Panc1 (cell line): ENCODE measurements around the gene PDGFA. TPM values are rescaled to one million over a fixed set of nuclear protein-coding genes. Genes with fewer than 3 reads are reported as not detected.

ENCODE experiments used
- ATAC-seq: fragments of 200-7000 bp; cut with Tn5 transposase; 2 replicates; pipeline ENCODE4 v1.9.1; 2020; ENCODE audit warnings: mild to moderate bottlenecking, moderate library complexity
- BruUV-seq: library from RNA; stranded (reverse); fragments of 400-500 nt; replicated peaks from 2 replicates; lab custom pipeline; 2021; lab: Mats Ljungman, UMichigan
- CTCF ChIA-PET: fragments of 300-600 bp; sonication (Branson Sonifier 250); formaldehyde crosslinking; loops from one replicate; lab custom pipeline; 2022; ENCODE audit warnings: antibody characterized with exemption; lab: Charles Lee
- POLR2A ChIA-PET: fragments of 300-600 bp; sonication (Branson Sonifier 250); formaldehyde crosslinking; loops from one replicate; lab custom pipeline; 2022; ENCODE audit warnings: antibody characterized with exemption; lab: Charles Lee
- DNase-seq: peaks from one replicate; pipeline ENCODE4 v3.0.0-alpha.2; 2010; ENCODE audit warnings: low read depth, low spot score
- H3K27ac ChIP-seq: 2 replicates; pipeline ENCODE4 v1.5.1; 2011; ENCODE audit warnings: mild to moderate bottlenecking, low read length, inconsistent platforms
- H3K27me3 ChIP-seq: fragments of 200-500 bp; sonication (Bioruptor generic); 2 replicates; pipeline ENCODE4 v1.6.0; 2014; ENCODE audit warnings: low read length, inconsistent platforms; ENCODE audit not compliant: control insufficient read depth, insufficient read depth
- H3K36me3 ChIP-seq: fragments of 200-500 bp; sonication (Bioruptor generic); 2 replicates; pipeline ENCODE4 v1.5.1; 2014; ENCODE audit warnings: inconsistent platforms, mild to moderate bottlenecking, low read length, moderate library complexity; ENCODE audit not compliant: control insufficient read depth, insufficient read depth
- H3K4me1 ChIP-seq: 2 replicates; pipeline ENCODE4 v1.5.1; 2011; ENCODE audit warnings: inconsistent platforms, mild to moderate bottlenecking, low read length, moderate library complexity; ENCODE audit not compliant: control insufficient read depth, insufficient read depth
- H3K4me3 ChIP-seq, 2 experiments: 2 replicates each; pipeline ENCODE4 v1.5.1; 2011 to 2012; ENCODE audit warnings: low read depth in 2 of 2, low read length in 2 of 2, mild to moderate bottlenecking in 2 of 2, inconsistent platforms in 1 of 2, moderate library complexity in 1 of 2
- H3K9me3 ChIP-seq: fragments of 200-500 bp; sonication (Bioruptor generic); 2 replicates; pipeline ENCODE4 v1.5.1; 2014; ENCODE audit warnings: low read depth, mild to moderate bottlenecking, inconsistent platforms, low read length, moderate library complexity; ENCODE audit not compliant: control insufficient read depth, insufficient read depth
- CTCF ChIP-seq: fragments of 450-650 bp; IDR thresholded peaks from 2 replicates; pipeline ENCODE4 v1.5.1; 2017; ENCODE audit warnings: mild to moderate bottlenecking
- POLR2AphosphoS5 ChIP-seq: IDR thresholded peaks from 2 replicates; pipeline ENCODE4 v1.6.1; 2012; ENCODE audit warnings: mild to moderate bottlenecking, low read depth, low read length, moderate library complexity
- REST ChIP-seq, 2 experiments: IDR thresholded peaks; 2 replicates each; pipeline ENCODE4 v1.6.1; 2011 to 2012; ENCODE audit warnings: low read depth in 2 of 2, control low read depth in 1 of 2, low read length in 1 of 2, mild to moderate bottlenecking in 1 of 2, moderate library complexity in 1 of 2; ENCODE audit not compliant: insufficient read depth in 1 of 2
- SIN3A ChIP-seq: IDR thresholded peaks from 2 replicates; pipeline ENCODE4 v1.6.1; 2012; ENCODE audit warnings: low read depth, mild to moderate bottlenecking, low read length, moderate library complexity, borderline replicate concordance; ENCODE audit not compliant: insufficient read depth
- TCF7L2 ChIP-seq: IDR thresholded peaks from 2 replicates; pipeline ENCODE4 v1.6.1; 2011; ENCODE audit warnings: mild to moderate bottlenecking, low read depth, low read length, inconsistent platforms
- in situ Hi-C: cut with HindIII; loops from 2 replicates; pipeline ENCODE4 v1.10.0; 2016; ENCODE audit warnings: low sequenced_read_pairs, low pct_unique_long_range_greater_than_20kb
- intact Hi-C: fragments of 100-400 bp; cut with micrococcal nuclease; formaldehyde crosslinking; loops from one replicate; pipeline ENCODE4 v1.10.0; 2022; ENCODE audit not compliant: unreplicated experiment
- total RNA-seq: library from RNA; stranded (reverse); gene quantifications from one replicate; pipeline ENCODE4 v1.2.1, GENCODE V29; 2021; ENCODE audit not compliant: unreplicated experiment

PDGFA gene
- total RNA-seq, 1 experiment from 2014 or later, result 18.5 TPM

GRCh38 chr7:454356-455109 lies 65.1 kb downstream of the PDGFA start:
- no peak overlapping the region for H3K4me3 ChIP-seq
- H3K9me3 ChIP-seq, result no peaks in the 10 kb centered on the region
- no peak for TF ChIP-seq CTCF
- TF ChIP-seq SIN3A, result no peak
- ChIA-PET CTCF (no interaction called here), POLR2A (no interaction called here)
- BruUV-seq, result no TSS peak
- in situ Hi-C loops (no loop called here), intact Hi-C loops (no loop called here)
- H3K27me3 ChIP-seq, result no peaks in the 10 kb centered on the region
- H3K27ac ChIP-seq, result no peak overlapping the region
- peaks cover 12% of the 10 kb centered on the region for H3K4me1 ChIP-seq
- ATAC-seq, result no peak; the same call in 1 of the 2 replicates
- DNase-seq, result no peak
- no peaks in the 10 kb centered on the region for H3K36me3 ChIP-seq

- in situ Hi-C loops, result no loop called here
- CTCF ChIA-PET, result no interaction called here
- no peaks in the 10 kb centered on the region for H3K27me3 ChIP-seq
Measured at GRCh38 chr7:453597-454306, 65.9 kb downstream of the PDGFA start.

More at GRCh38 chr7:453597-454306, 65.9 kb downstream of the PDGFA start:
- DNase-seq (no peak), ATAC-seq (no peak)
- Histone ChIP-seq H3K4me3 (no peak overlapping the region), H3K9me3 (no peaks in the 10 kb centered on the region), H3K4me1 (peaks cover 12% of the 10 kb centered on the region), H3K36me3 (no peaks in the 10 kb centered on the region), H3K27ac (no peak overlapping the region)
- intact Hi-C loops, result no loop called here
- TF ChIP-seq POLR2AphosphoS5 (no peak), SIN3A (no peak), CTCF (no peak), REST (IDR thresholded peaks at IDR 0.05; ENCODE audit: insufficient read depth in 1 of 2, low read depth in 2 of 2, low read length in 1 of 2) (no peak), TCF7L2 (no peak)
- POLR2A ChIA-PET, result no interaction called here
- BruUV-seq, result no TSS peak
